ENCODE measurements around the gene NEK1.

- TF ChIP-seq CTCF (IDR thresholded peaks at IDR 0.05) (no peak), ZFX (IDR thresholded peaks at IDR 0.05; ENCODE audit: borderline replicate concordance) (no peak)
Observed at GRCh38 chr4:169506903-169507302, 105.5 kb downstream of the NEK1 start.
